Lower lobe of right lung (tissue), 2 donors: ENCODE results near the gene CALML5. TPM values are rescaled to one million over a fixed set of nuclear protein-coding genes. Genes with fewer than 3 reads are reported as not detected.

ENCODE experiments used
- ATAC-seq, 2 donors: fragments of 200-7000 bp; cut with Tn5 transposase; one replicate each; pipeline ENCODE4 v1.9.1; 2020 to 2022; ENCODE audit warnings: mild to moderate bottlenecking in 2 of 2, moderate library complexity in 2 of 2
- DNase-seq: peaks from one replicate; pipeline ENCODE4 v3.0.0-alpha.2; 2020
- H3K27ac ChIP-seq: fragments of 200-600 bp; one replicate; pipeline ENCODE4 v1.8.0; 2022
- H3K27me3 ChIP-seq: fragments of 200-600 bp; one replicate; pipeline ENCODE4 v1.8.0; 2022; ENCODE audit warnings: low read depth
- H3K36me3 ChIP-seq: fragments of 200-600 bp; one replicate; pipeline ENCODE4 v1.8.0; 2022; ENCODE audit warnings: mild to moderate bottlenecking
- H3K4me1 ChIP-seq: fragments of 200-600 bp; one replicate; pipeline ENCODE4 v1.8.0; 2022
- H3K4me3 ChIP-seq: fragments of 200-600 bp; one replicate; pipeline ENCODE4 v1.8.0; 2022; ENCODE audit warnings: mild to moderate bottlenecking
- H3K9me3 ChIP-seq: fragments of 200-600 bp; one replicate; pipeline ENCODE4 v1.8.0; 2022
- CTCF ChIP-seq: fragments of 200-600 bp; IDR thresholded peaks from one replicate; pipeline ENCODE4 v1.8.0; 2022; ENCODE audit warnings: antibody characterized with exemption, mild to moderate bottlenecking
- intact Hi-C: fragments of 100-400 bp; cut with DNase I; formaldehyde crosslinking; loops from one replicate; pipeline ENCODE4 v1.11.0; 2022
- total RNA-seq: library from RNA; stranded (reverse); fragmentation: NEBNext Ultra II Directional; extraction: Animal tissue kit (Norgen Biotek cat#: 25700); gene quantifications from one replicate; pipeline ENCODE4 v1.2.1, GENCODE V29; 2021
- donor health status: DM: no; HTN: yes; CAD: no; lungs with severe emphysema.

Gene CALML5
- total RNA-seq, 1 donor from 2014 or later = not detected

GRCh38 chr10:5525561-5526341 lies 26.4 kb upstream of the CALML5 start:
- Histone ChIP-seq H3K4me3 (no peak overlapping the region), H3K9me3 (no peaks in the 10 kb centered on the region), H3K36me3 (no peaks in the 10 kb centered on the region), H3K27me3 (no peaks in the 10 kb centered on the region), H3K27ac (no peak overlapping the region), H3K4me1 (no peaks in the 10 kb centered on the region)
- ATAC-seq (no peak), DNase-seq (no peak)
- TF ChIP-seq CTCF = no peak
- intact Hi-C loops = no loop called here

- no peak for ATAC-seq
- no peaks in the 10 kb centered on the region for H3K27me3 ChIP-seq
- no peak within 1 kb of the TSS for H3K4me3 ChIP-seq
- no peaks in the 10 kb centered on the region for H3K9me3 ChIP-seq
- no peak for TF ChIP-seq CTCF
- H3K4me1 ChIP-seq = no peaks in the 10 kb centered on the region
- H3K27ac ChIP-seq = no peak within 1 kb of the TSS
- no peaks in the 10 kb centered on the region for H3K36me3 ChIP-seq
- no peak for DNase-seq
- intact Hi-C loops = no loop called here
These were observed 25.5 kb upstream of the CALML5 start, which contains the start of gene CALML3 for GRCh38 chr10:5524641-5525560. Gene CALML3 (plus strand): TSS chr10:5524961. CDS start chr10:5525086, 125 bp downstream.

GRCh38 chr10:5523796-5524574 lies 24.6 kb upstream of the CALML5 start:
- Histone ChIP-seq H3K36me3 (no peaks in the 10 kb centered on the region), H3K27me3 (no peaks in the 10 kb centered on the region), H3K27ac (no peak overlapping the region), H3K9me3 (no peaks in the 10 kb centered on the region), H3K4me1 (no peaks in the 10 kb centered on the region), H3K4me3 (no peak overlapping the region)
- ATAC-seq (no peak), DNase-seq (no peak)
- intact Hi-C loops = no loop called here
- TF ChIP-seq CTCF = no peak

- Histone ChIP-seq H3K36me3 (no peaks in the 10 kb centered on the region), H3K27ac (no peak overlapping the region), H3K9me3 (no peaks in the 10 kb centered on the region), H3K4me3 (no peak overlapping the region), H3K27me3 (no peaks in the 10 kb centered on the region), H3K4me1 (no peaks in the 10 kb centered on the region)
- intact Hi-C loops = no loop called here
- ATAC-seq (no peak), DNase-seq (no peak)
- TF ChIP-seq CTCF = no peak
These were observed 23.7 kb upstream of the CALML5 start for GRCh38 chr10:5522913-5523560.

- DNase-seq = no peak
- ATAC-seq = no peak
- TF ChIP-seq CTCF = no peak
- H3K27me3 ChIP-seq = no peaks in the 10 kb centered on the region
- H3K36me3 ChIP-seq = no peaks in the 10 kb centered on the region
- H3K27ac ChIP-seq = no peak overlapping the region
- intact Hi-C loops = no loop called here
- no peak overlapping the region for H3K4me3 ChIP-seq
- H3K4me1 ChIP-seq = no peaks in the 10 kb centered on the region
- no peaks in the 10 kb centered on the region for H3K9me3 ChIP-seq
These were observed 19.7 kb upstream of the CALML5 start for GRCh38 chr10:5519054-5519453.
